K562 (cell line): Measurements from ENCODE around the gene TMEM131L.

Experiments used
- PTBP1 ChIP-seq: fragments of 200-400 bp; formaldehyde crosslinking; IDR thresholded peaks from 2 replicates; pipeline ENCODE4 v1.6.1; 2017; ENCODE audit warnings: low read depth, low read length
- PURB ChIP-seq: sonication (generic); formaldehyde crosslinking; IDR thresholded peaks from 2 replicates; pipeline ENCODE4 v1.9.0; 2021; ENCODE audit warnings: low read depth, mild to moderate bottlenecking, missing genetic modification reagents
- RFX5 ChIP-seq: IDR thresholded peaks from 2 replicates; pipeline ENCODE4 v1.6.1; 2011; ENCODE audit warnings: low read depth, mild to moderate bottlenecking, improper control_type of control experiment, low read length
- SAFB2 ChIP-seq: fragments of 200-400 bp; formaldehyde crosslinking; IDR thresholded peaks from 2 replicates; pipeline ENCODE4 v1.6.1; 2018; ENCODE audit warnings: borderline replicate concordance, low read length, low read depth, moderate library complexity; ENCODE audit not compliant: severe bottlenecking
- ZFP1 ChIP-seq: fragments of 450-650 bp; formaldehyde crosslinking; IDR thresholded peaks from 2 replicates; pipeline ENCODE4 v1.4.0; 2020; ENCODE audit warnings: mild to moderate bottlenecking, mixed read lengths
- TF ChIP-seq, protein P1 (sequence below): fragments of 250-450 bp; sonication (Bioruptor Pico); IDR thresholded peaks from 2 replicates; pipeline ENCODE4 v1.9.0; 2021; ENCODE audit warnings: mild to moderate bottlenecking, inconsistent platforms
- TF ChIP-seq, protein P2 (sequence below): fragments of 200-600 bp; sonication (generic); IDR thresholded peaks from one replicate; pipeline ENCODE4 v1.6.1; 2012; ENCODE audit warnings: mild to moderate bottlenecking, low read depth, low read length, inconsistent platforms

DNA sequence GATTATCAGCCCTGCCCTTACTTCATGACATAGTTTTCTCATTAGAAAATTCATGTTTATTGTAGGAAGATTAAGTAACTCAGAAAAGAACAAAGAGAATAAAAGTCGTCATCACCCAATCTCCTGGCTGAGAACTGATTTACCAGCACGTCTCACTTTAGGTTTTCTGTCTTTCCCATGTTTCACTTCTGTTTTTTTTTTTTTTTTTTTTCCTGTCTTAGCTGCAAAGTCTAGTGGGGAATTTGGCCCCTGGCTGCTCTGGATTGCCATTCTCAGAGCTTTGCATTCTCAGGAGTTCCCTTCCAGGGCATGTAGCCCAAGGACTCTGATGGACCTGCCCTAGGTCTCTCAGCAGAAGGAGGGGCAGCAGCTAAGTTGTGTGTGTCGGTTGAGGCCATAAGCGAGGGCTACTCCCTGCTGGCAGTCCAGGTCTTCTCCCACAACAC, 57.8 kb downstream of the TMEM131L start:
- TF ChIP-seq SAFB2 = no peak
- TF ChIP-seq, protein P1, sequence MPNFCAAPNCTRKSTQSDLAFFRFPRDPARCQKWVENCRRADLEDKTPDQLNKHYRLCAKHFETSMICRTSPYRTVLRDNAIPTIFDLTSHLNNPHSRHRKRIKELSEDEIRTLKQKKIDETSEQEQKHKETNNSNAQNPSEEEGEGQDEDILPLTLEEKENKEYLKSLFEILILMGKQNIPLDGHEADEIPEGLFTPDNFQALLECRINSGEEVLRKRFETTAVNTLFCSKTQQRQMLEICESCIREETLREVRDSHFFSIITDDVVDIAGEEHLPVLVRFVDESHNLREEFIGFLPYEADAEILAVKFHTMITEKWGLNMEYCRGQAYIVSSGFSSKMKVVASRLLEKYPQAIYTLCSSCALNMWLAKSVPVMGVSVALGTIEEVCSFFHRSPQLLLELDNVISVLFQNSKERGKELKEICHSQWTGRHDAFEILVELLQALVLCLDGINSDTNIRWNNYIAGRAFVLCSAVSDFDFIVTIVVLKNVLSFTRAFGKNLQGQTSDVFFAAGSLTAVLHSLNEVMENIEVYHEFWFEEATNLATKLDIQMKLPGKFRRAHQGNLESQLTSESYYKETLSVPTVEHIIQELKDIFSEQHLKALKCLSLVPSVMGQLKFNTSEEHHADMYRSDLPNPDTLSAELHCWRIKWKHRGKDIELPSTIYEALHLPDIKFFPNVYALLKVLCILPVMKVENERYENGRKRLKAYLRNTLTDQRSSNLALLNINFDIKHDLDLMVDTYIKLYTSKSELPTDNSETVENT = no peak
- TF ChIP-seq ZFP1 (CRISPR knock-in tag) = no peak
- TF ChIP-seq RFX5 = no peak
- no peak for TF ChIP-seq PTBP1
- no peak for TF ChIP-seq PURB
- TF ChIP-seq, protein P2, sequence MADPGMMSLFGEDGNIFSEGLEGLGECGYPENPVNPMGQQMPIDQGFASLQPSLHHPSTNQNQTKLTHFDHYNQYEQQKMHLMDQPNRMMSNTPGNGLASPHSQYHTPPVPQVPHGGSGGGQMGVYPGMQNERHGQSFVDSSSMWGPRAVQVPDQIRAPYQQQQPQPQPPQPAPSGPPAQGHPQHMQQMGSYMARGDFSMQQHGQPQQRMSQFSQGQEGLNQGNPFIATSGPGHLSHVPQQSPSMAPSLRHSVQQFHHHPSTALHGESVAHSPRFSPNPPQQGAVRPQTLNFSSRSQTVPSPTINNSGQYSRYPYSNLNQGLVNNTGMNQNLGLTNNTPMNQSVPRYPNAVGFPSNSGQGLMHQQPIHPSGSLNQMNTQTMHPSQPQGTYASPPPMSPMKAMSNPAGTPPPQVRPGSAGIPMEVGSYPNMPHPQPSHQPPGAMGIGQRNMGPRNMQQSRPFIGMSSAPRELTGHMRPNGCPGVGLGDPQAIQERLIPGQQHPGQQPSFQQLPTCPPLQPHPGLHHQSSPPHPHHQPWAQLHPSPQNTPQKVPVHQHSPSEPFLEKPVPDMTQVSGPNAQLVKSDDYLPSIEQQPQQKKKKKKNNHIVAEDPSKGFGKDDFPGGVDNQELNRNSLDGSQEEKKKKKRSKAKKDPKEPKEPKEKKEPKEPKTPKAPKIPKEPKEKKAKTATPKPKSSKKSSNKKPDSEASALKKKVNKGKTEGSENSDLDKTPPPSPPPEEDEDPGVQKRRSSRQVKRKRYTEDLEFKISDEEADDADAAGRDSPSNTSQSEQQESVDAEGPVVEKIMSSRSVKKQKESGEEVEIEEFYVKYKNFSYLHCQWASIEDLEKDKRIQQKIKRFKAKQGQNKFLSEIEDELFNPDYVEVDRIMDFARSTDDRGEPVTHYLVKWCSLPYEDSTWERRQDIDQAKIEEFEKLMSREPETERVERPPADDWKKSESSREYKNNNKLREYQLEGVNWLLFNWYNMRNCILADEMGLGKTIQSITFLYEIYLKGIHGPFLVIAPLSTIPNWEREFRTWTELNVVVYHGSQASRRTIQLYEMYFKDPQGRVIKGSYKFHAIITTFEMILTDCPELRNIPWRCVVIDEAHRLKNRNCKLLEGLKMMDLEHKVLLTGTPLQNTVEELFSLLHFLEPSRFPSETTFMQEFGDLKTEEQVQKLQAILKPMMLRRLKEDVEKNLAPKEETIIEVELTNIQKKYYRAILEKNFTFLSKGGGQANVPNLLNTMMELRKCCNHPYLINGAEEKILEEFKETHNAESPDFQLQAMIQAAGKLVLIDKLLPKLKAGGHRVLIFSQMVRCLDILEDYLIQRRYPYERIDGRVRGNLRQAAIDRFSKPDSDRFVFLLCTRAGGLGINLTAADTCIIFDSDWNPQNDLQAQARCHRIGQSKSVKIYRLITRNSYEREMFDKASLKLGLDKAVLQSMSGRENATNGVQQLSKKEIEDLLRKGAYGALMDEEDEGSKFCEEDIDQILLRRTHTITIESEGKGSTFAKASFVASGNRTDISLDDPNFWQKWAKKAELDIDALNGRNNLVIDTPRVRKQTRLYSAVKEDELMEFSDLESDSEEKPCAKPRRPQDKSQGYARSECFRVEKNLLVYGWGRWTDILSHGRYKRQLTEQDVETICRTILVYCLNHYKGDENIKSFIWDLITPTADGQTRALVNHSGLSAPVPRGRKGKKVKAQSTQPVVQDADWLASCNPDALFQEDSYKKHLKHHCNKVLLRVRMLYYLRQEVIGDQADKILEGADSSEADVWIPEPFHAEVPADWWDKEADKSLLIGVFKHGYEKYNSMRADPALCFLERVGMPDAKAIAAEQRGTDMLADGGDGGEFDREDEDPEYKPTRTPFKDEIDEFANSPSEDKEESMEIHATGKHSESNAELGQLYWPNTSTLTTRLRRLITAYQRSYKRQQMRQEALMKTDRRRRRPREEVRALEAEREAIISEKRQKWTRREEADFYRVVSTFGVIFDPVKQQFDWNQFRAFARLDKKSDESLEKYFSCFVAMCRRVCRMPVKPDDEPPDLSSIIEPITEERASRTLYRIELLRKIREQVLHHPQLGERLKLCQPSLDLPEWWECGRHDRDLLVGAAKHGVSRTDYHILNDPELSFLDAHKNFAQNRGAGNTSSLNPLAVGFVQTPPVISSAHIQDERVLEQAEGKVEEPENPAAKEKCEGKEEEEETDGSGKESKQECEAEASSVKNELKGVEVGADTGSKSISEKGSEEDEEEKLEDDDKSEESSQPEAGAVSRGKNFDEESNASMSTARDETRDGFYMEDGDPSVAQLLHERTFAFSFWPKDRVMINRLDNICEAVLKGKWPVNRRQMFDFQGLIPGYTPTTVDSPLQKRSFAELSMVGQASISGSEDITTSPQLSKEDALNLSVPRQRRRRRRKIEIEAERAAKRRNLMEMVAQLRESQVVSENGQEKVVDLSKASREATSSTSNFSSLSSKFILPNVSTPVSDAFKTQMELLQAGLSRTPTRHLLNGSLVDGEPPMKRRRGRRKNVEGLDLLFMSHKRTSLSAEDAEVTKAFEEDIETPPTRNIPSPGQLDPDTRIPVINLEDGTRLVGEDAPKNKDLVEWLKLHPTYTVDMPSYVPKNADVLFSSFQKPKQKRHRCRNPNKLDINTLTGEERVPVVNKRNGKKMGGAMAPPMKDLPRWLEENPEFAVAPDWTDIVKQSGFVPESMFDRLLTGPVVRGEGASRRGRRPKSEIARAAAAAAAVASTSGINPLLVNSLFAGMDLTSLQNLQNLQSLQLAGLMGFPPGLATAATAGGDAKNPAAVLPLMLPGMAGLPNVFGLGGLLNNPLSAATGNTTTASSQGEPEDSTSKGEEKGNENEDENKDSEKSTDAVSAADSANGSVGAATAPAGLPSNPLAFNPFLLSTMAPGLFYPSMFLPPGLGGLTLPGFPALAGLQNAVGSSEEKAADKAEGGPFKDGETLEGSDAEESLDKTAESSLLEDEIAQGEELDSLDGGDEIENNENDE = no peak
